ENCODE results near the gene PTGIR.

The PTGIR gene

GRCh38 chr19:46624958-46625661 lies at the start of gene PTGIR:
Gene PTGIR, minus strand, starts transcription at chr19:46625089. Its CDS starts 864 bp downstream, at chr19:46624225.
- peak; percentile 81 for DNase-seq (ENCODE audit: low read depth)

GRCh38 chr19:46670813-46671212 lies 45.9 kb upstream of the PTGIR start:
- no peak for DNase-seq (ENCODE audit: low read depth)

GRCh38 chr19:46668662-46669061 lies 43.8 kb upstream of the PTGIR start:
- DNase-seq (ENCODE audit: low read depth) = no peak

GRCh38 chr19:46665072-46665471 lies 40.2 kb upstream of the PTGIR start:
- no peak for DNase-seq (ENCODE audit: low read depth)

- DNase-seq (ENCODE audit: low read depth) = peak; percentile 76
Observed at GRCh38 chr19:46661735-46662592, 37.1 kb upstream of the PTGIR start.

GRCh38 chr19:46661020-46661731 lies 36.3 kb upstream of the PTGIR start, which contains the start of gene DACT3:
Gene DACT3, minus strand, starts transcription at chr19:46661182. Its CDS starts 118 bp downstream, at chr19:46661064.
- DNase-seq (ENCODE audit: low read depth) = peak; percentile 99

- DNase-seq (ENCODE audit: low read depth) = no peak
Observed at GRCh38 chr19:46660551-46661019, 35.7 kb upstream of the PTGIR start.

GRCh38 chr19:46660008-46660517 lies 35.2 kb upstream of the PTGIR start:
- DNase-seq (ENCODE audit: low read depth) = no peak

- DNase-seq (ENCODE audit: low read depth) = no peak
Observed at GRCh38 chr19:46659151-46660007, 34.5 kb upstream of the PTGIR start.

GRCh38 chr19:46656541-46656940 lies 31.7 kb upstream of the PTGIR start:
- no peak for DNase-seq (ENCODE audit: low read depth)

- no peak for DNase-seq (ENCODE audit: low read depth)
Observed at GRCh38 chr19:46654621-46655152, 29.8 kb upstream of the PTGIR start.

- DNase-seq (ENCODE audit: low read depth) = no peak
Observed at GRCh38 chr19:46650445-46650844, 25.6 kb upstream of the PTGIR start.

- no peak for DNase-seq (ENCODE audit: low read depth)
Observed at GRCh38 chr19:46648961-46649960, 24.4 kb upstream of the PTGIR start.

- no peak for DNase-seq (ENCODE audit: low read depth)
Observed at GRCh38 chr19:46648060-46648960, 23.4 kb upstream of the PTGIR start.

- DNase-seq (ENCODE audit: low read depth) = no peak
Observed at GRCh38 chr19:46646402-46646801, 21.5 kb upstream of the PTGIR start.

GRCh38 chr19:46644720-46645119 lies 19.8 kb upstream of the PTGIR start:
- DNase-seq (ENCODE audit: low read depth) = no peak

- no peak for DNase-seq (ENCODE audit: low read depth)
Observed at GRCh38 chr19:46640656-46641055, 15.8 kb upstream of the PTGIR start.

GRCh38 chr19:46639358-46640182 lies 14.7 kb upstream of the PTGIR start:
- DNase-seq (ENCODE audit: low read depth) = peak; percentile 72

Measured in GM04504 (cell line).